ENCODE data around the gene CAVIN3. TPM values are rescaled to one million over a fixed set of nuclear protein-coding genes. Genes with fewer than 3 reads are reported as not detected.

Gene CAVIN3
- total and polyA plus RNA-seq, 2 of the 8 experiments (the other 6 are each of a cell fraction or from before 2014, with no cell fraction given): 17.7 to 26.4 TPM

DNA sequence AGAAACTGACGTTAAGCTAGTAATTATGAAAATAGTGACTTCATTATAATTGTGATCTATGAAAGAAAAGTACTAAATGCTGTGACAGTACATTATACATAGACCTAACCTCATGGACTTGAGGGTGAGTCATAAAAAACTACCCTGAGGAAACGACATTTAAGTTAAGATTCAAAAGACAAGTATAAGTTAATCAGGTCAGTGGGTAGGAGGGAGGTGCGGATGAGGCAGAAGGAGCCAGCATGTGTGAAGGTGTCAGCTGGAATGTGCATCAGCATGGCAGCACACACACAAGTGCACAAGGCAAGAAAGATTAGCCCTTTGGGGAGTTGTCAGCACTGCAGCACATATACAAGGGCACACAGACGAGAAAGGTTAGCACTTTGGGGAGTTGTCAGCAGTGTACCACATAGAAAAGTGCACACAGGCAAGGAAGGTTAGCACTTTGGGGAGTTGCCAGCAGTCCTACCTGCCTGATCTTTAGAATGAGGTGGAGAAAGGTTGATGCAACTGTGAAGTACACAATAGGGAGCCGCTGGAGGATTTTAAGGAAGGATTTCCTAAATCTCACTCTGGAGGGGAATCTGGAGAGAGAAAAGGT is 31.6 kb upstream of the CAVIN3 start:
- no peaks in the 10 kb centered on the region for H3K9me3 ChIP-seq (ENCODE audit: insufficient read depth in 2 of 2, low read depth in 1 of 2, low read length in 1 of 2)
- H4K20me1 ChIP-seq (replicated peaks in 1 of 2; ENCODE audit: control insufficient read depth in 1 of 2, insufficient read depth in 2 of 2, low read length in 2 of 2): no peaks in the 10 kb centered on the region
- no peak overlapping the region for H2BK120ac ChIP-seq (replicated peaks; ENCODE audit: low read depth, low read length)
- H4K91ac ChIP-seq (replicated peaks; ENCODE audit: insufficient read length, low read length): no peak overlapping the region
- H2AFZ ChIP-seq (ENCODE audit: low read length): 0 out of 2 replicates have a peak overlapping the region, but pooled peaks have one; percentile 54
- ChIA-PET POLR2A (ENCODE audit: partially characterized antibody) (interaction anchor here (0.7 to 1.1 kb wide), 4 partner anchors 44 to 115 kb away, joined by 3 read pairs; no protein-coding TSS in a partner anchor), CTCF (ENCODE audit: partially characterized antibody) (interaction anchor here (0.7 to 7.4 kb wide), 23 partner anchors 7 to 360 kb away, joined by 3 to 145 read pairs (median 5); partner anchors contain the start of genes CAVIN3 and CCKBR)
- no peak overlapping the region for H3K23ac ChIP-seq (ENCODE audit: insufficient read length)
- DNase-seq (ENCODE audit: low read depth in 1 of 2, low spot score in 2 of 2) (no peak), FAIRE-seq (no peak)
- no peaks in the 10 kb centered on the region for H3K27me3 ChIP-seq (replicated peaks in 1 of 4; ENCODE audit: control insufficient read depth in 3 of 4, extremely low read depth in 1 of 4, insufficient read depth in 3 of 4, low read length in 3 of 4)
- no peak overlapping the region for H3K9ac ChIP-seq (replicated peaks in 1 of 4; ENCODE audit: extremely low read depth in 1 of 4, low read depth in 3 of 4, low read length in 3 of 4)
- H3K79me1 ChIP-seq (ENCODE audit: low read depth, low read length): no peaks in the 10 kb centered on the region
- no peak overlapping the region for H3K56ac ChIP-seq (replicated peaks; ENCODE audit: insufficient read length, low read depth, low read length)
- no peak overlapping the region for H3K18ac ChIP-seq (ENCODE audit: extremely low read depth, low read length)
- H2BK15ac ChIP-seq (ENCODE audit: low read length): no peak overlapping the region
- no peaks in the 10 kb centered on the region for H3K4me1 ChIP-seq (replicated peaks in 1 of 4; ENCODE audit: control insufficient read depth in 3 of 4, insufficient read depth in 4 of 4, low read length in 3 of 4)
- no peak overlapping the region for H3K14ac ChIP-seq (ENCODE audit: insufficient read length)
- H3K23me2 ChIP-seq (ENCODE audit: low read depth, low read length): no peaks in the 10 kb centered on the region
- no peak overlapping the region for H4K5ac ChIP-seq (ENCODE audit: insufficient read length, low read depth, low read length)
- no peaks in the 10 kb centered on the region for H3K79me2 ChIP-seq (ENCODE audit: control insufficient read depth in 1 of 2, insufficient read depth in 2 of 2, low read length in 2 of 2)
- H3K27ac ChIP-seq (ENCODE audit: low read depth, low read length): no peak overlapping the region
- no peak overlapping the region for H4K8ac ChIP-seq (ENCODE audit: extremely low read depth, insufficient read depth, low read length)
- H3K4ac ChIP-seq (replicated peaks; ENCODE audit: insufficient read length, low read depth, low read length): no peak overlapping the region
- no peak overlapping the region for H2BK5ac ChIP-seq (ENCODE audit: low read depth, low read length)
- no peak overlapping the region; the same call in 1 of the 2 replicates for H2BK12ac ChIP-seq (ENCODE audit: low read depth, low read length)
- H3K4me3 ChIP-seq (ENCODE audit: extremely low read depth in 1 of 4, insufficient read depth in 2 of 4, low read depth in 3 of 4, low read length in 4 of 4): no peak overlapping the region
- no peak overlapping the region for H2AK5ac ChIP-seq (ENCODE audit: low read depth, low read length)
- 86% methylated on average over 5 of the region's 5 CpGs; no CpG with 5 or more reads in 1 of the 2 experiments for WGBS, 2 experiments (ENCODE audit: extremely low coverage in 1 of 2, insufficient coverage in 1 of 2, insufficient read length in 1 of 2, insufficient replicate concordance in 2 of 2, low coverage in 1 of 2, low lambda C conversion rate in 2 of 2, missing lambda C conversion rate in 1 of 2)
- H3K4me2 ChIP-seq (ENCODE audit: insufficient read depth in 1 of 2, low read depth in 2 of 2, low read length in 2 of 2): no peak overlapping the region
- no peaks in the 10 kb centered on the region for H3K36me3 ChIP-seq (ENCODE audit: control insufficient read depth in 2 of 4, insufficient read depth in 4 of 4, low read length in 3 of 4)
- H2BK20ac ChIP-seq (ENCODE audit: low read length): peak overlapping the region; percentile 4; the same call in 1 of the 2 replicates
- TF ChIP-seq ASH2L (IDR thresholded peaks at IDR 0.05; ENCODE audit: low read length) (no peak), KDM5A (IDR thresholded peaks at IDR 0.05; ENCODE audit: low read length) (no peak), SIX5 (IDR thresholded peaks at IDR 0.05; ENCODE audit: low read depth, low read length) (no peak), YY1 (IDR thresholded peaks at IDR 0.05; ENCODE audit: low read depth, low read length) (no peak), EGR1 (IDR thresholded peaks at IDR 0.05; ENCODE audit: borderline replicate concordance, low read depth, low read length) (no peak), HDAC2 (IDR thresholded peaks at IDR 0.05; ENCODE audit: borderline replicate concordance in 1 of 2, low read depth in 2 of 2, low read length in 2 of 2) (no peak), SAP30 (IDR thresholded peaks at IDR 0.05; ENCODE audit: insufficient read depth, insufficient replicate concordance, low read length) (no peak), SP4 (IDR thresholded peaks at IDR 0.05; ENCODE audit: low read length) (no peak), CHD2 (IDR thresholded peaks at IDR 0.05; ENCODE audit: low read length) (no peak), GABPA (IDR thresholded peaks at IDR 0.05; ENCODE audit: borderline replicate concordance, insufficient read depth, low read length) (no peak), NRF1 (IDR thresholded peaks at IDR 0.05; ENCODE audit: low read depth, low read length) (no peak)
- TF ChIP-seq, protein P1, sequence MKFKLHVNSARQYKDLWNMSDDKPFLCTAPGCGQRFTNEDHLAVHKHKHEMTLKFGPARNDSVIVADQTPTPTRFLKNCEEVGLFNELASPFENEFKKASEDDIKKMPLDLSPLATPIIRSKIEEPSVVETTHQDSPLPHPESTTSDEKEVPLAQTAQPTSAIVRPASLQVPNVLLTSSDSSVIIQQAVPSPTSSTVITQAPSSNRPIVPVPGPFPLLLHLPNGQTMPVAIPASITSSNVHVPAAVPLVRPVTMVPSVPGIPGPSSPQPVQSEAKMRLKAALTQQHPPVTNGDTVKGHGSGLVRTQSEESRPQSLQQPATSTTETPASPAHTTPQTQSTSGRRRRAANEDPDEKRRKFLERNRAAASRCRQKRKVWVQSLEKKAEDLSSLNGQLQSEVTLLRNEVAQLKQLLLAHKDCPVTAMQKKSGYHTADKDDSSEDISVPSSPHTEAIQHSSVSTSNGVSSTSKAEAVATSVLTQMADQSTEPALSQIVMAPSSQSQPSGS (IDR thresholded peaks at IDR 0.05; ENCODE audit: low read length): no peak

All from H1 (cell line).